SHP77 treated with DMSO at 0.1 percent for 48 hours (cell line): Measurements from ENCODE around the gene FAM83F.
"Not testable (repeated sequence)": the region's sequence is repeated elsewhere in the genome, so short reads cannot be mapped to it uniquely, and the experiment has no call there.

Experiments used
- DNase-seq: peaks from one replicate; lab custom pipeline; 2025; lab: John Stamatoyannopoulos, UW

FAM83F gene

DNA sequence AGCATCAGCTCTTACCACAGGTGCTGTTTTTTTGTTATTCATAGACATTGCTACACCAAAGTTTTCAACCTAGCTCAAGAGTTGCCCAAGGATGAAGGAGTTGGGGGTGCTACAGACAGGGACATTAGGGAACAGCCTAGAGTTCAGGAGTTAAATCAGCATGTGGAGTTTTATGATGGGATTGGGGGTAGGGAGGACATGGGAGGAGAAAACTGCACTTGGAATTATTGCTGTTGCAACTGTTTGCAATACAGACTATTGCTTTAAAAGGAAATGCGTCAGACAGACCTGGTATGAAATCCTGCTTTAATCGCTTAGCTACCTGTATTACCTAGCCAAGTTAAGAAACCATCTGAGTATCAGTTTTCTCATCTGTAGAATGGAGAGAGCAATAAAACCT, 28.3 kb upstream of the FAM83F start:
- DNase-seq = no peak

DNA sequence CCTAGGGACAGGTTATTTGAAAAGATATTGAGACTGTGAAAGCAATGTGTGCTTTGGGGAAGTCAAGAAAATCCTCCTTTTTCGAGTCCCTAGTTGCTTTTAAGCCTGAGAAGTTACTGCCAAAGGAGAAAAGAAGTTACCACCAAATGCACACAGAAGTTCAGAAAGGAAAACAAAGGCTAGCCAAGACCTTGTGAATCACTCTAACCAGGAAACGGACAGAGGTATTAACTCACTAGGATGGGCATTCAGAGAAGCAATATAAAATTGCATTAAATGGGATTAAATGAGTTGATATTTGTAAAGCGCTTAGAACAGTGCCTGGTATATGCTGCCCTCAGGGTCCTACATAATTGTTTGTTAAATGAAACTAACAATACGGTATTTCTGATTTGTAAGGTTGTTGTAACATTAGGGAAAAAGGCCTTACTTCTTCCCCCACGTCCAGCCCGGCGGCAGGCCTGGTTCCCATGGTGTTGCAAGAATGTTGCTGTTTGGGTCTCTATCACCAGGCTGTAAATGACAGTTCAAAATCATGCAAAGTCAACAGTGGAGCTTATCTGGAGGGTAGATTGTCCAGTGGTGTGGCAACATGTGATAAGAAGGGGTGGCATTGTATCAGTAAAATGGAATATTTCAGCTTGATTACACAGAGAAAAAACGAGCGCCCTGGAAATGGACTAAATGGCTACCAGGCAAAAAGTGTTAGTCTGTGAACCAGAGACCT, 27.5 kb upstream of the FAM83F start:
- DNase-seq = no peak

DNA sequence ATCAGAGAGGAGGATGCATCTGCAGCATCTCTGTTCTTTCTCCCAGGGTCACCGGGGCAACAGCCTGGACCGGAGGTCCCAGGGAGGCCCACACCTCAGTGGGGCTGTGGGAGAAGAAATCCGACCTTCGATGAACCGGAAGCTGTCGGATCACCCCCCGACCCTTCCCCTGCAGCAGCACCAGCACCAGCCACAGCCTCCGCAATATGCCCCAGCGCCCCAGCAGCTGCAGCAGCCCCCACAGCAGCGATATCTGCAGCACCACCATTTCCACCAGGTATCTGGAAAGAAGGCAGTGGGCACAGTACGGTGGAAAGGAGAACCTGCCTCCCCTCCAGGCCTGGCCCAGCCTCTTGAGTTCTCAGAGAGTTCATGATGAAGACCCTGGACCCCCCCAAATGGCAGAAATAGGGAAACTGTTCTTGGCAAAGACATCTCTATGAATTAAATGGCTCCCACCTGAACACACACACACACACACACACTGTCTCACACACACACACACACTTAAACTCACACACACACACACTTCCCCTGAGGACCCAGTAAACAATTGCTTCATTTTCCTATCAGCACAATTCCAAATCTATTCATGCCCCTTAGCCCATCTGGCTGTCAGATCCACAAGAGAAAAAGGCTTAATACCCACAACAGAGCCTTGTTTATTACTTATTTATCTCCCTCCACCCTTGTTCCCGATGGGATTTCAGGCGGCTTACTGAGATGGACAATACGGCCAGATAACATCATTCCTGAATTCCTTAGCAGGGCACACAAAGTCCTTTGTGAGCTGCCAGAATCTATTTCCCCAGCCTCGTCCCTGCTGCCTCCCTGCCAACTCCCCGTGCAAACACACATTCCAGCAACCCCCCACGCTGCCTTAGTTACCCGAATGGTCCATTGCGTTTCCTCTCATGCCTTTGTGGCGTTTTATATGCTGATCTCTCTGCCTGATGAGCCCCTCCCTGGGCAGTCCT, 26.5 kb upstream of the FAM83F start:
- no peak for DNase-seq

DNA sequence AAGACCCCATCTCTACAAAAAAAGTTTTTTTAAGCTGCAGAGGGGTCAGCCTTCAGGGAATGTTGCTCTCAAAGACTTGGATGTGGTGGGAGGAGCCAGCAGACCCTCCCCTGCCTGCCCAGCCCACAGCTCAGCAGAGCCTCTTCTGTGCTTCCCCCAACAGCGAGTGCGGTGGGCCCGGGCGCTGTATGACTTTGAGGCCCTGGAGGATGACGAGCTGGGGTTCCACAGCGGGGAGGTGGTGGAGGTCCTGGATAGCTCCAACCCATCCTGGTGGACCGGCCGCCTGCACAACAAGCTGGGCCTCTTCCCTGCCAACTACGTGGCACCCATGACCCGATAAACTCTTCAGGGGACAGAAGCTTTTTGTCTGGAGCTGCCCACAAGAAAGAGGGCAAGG, 24.0 kb upstream of the FAM83F start:
- DNase-seq = no peak

DNA sequence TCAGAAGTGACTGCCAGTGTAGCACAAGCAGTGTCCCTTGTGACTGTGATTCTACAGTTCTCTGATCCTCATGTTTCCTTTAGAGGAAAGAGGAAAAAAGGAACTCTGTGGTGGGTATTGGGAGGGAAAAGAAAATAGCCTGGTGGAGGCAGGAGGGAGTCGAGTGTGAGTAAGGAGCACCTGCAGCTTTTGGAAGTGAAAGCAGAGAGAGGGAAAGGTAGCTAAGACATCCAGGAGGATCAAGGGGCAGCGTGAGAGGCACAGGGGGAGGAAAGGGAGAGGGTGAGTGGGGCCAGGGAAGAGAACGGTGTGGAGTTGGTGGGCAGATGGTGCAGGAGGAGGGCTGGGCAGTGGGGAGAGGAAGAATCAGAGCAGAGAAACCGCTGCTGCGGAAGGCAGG, 22.1 kb upstream of the FAM83F start:
- no peak for DNase-seq

DNA sequence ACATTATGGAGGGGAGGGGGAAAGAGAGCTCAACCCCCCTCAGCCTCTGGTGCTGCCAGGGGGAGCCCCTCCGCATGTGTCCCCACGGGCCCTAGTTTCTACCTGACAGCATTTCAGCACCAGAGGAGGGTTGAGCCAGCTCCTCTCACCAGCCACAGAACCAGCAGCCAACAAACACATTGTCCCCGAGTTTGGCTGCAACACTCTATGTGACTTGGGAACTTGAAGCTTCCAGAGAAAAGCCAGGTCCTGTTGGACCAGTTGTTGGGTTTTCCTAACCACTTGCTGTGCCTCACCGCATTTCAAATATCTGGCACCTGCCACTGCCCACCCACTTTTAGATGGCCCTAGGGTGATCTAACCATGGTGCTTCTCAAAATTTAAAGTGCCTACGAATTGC, 21.1 kb upstream of the FAM83F start:
- DNase-seq = no peak

DNA sequence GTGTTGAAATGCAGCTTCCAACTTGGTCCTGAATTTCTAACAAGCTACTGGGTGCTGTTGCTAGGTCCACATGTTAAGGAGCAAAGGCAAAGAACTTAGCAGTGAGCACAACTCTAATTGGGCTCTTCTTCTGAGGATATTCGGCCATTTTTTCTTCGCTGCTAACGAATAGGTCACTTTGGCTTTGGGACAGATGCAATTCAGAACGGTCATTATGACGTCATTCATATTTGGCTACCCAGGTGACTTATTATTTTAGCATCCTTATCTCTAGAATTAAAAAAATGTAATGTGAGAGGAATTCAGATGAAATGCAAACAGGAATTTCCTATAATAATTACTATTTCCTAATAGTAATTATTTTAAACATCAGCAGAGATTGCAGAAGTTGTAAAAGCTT, 20.7 kb upstream of the FAM83F start:
- no peak for DNase-seq

DNA sequence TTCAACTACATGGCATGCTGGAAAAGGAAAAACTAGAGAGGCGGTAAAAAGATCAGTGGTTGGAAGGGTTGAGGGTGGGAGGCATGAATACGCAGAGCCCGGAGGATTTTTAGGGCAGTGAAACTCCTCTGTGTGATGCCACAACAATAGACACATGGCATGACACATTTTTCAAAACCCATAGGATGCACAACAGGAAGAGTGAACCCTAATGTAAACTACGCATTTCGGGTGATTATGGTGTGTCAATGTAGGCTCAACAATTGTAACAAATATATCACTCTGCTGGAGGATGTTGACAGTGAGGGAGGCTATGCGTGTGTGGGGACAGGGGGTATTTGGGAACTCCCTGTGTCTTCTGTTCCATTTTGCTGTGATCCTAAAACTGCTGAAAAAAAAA, 15.7 kb upstream of the FAM83F start:
- no peak for DNase-seq

DNA sequence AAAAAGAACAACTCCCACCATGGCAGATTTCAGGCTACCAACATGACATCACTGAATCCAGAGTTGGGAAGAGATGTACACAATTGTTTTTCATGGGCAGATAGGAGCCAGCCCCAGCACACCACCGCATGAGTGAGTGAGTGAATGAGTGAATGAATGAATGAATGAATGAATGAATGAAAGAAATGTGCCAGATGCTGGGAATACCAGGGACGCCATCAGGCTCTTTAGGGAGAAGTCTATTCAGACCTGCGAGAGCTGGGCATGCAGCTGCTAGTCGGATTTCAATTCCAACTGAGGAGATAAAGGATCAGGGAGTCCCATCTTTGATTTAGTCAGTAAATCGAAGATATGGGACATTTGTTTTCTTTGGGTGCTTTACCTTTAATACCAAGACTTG, 15.3 kb upstream of the FAM83F start:
- no peak for DNase-seq

DNA sequence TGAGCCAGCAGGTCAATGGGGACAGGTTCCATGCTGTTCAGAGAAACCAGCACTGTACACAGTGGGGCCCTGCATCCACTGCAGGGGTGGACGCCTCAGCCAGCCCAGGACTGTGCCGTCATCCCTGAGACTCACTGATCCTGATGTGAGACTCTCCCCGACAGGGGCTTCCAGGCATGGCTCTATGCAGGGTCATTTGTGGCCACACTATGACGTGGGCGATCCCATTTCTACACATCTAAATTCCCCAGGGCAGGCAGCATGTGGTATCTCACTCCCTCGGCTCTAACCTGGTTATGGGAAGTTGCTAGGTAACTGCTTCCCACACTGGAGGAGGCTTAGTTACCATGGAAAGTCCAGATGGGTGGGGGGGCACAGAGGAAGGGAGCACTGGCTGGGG, 14.2 kb upstream of the FAM83F start:
- no peak for DNase-seq

DNA sequence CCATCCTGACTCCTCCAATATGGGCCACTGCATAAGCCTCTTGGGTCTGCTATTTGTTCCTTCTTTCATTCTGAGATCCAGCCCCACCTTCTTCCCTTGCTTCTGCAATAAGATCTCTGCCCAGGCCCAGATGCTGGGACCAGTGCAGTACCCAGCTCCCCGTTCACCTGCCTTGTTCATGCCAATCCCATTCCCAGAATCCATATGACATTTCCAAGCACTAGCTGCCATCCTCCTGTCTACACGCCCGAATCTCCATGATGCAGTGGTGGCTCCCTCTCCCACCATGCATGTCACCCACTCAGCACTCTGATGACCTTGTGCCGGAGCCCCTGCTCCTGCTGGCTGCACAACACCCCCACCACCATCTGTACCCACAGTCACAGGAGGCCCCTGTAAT, 11.4 kb upstream of the FAM83F start:
- no peak for DNase-seq

DNA sequence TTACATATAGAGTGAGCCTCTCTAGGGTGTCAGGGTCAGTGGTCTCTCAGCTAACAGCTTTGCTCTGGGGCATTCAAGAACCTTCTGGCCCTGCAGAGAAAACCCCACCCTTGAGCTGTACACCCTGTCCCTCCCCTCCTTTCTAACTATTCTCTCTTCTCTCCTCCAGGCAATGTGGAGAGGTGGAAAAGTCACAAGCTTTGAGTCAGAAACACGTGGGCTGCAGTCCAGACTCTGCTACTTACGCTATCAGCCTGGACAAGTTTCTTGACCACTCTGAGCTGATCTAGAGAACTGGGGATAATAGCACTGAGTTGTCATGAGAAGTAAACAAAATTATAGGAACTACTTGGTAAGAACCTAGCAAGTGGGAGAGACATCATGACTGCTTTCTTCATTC, 10.7 kb upstream of the FAM83F start:
- DNase-seq = no peak

DNA sequence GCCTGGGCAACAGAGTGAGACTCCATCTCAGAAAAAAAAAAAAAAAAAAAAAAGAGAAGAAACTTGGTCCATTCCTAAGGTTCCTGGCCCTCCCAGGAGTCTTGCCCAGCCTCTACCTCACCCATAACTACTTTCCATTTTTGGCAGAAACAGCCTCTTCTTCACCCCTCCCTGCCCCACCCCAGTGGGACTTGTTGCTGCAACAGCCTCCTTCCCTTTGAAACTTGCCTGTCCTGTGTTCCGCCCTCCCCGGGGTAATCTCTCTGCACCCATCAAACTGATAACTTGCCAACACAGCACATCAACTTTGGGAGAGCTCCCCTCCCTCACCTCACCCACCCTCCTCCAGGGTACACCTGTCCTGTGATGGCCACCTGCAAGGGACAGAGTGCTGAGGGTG, 10.0 kb upstream of the FAM83F start:
- no peak for DNase-seq

DNA sequence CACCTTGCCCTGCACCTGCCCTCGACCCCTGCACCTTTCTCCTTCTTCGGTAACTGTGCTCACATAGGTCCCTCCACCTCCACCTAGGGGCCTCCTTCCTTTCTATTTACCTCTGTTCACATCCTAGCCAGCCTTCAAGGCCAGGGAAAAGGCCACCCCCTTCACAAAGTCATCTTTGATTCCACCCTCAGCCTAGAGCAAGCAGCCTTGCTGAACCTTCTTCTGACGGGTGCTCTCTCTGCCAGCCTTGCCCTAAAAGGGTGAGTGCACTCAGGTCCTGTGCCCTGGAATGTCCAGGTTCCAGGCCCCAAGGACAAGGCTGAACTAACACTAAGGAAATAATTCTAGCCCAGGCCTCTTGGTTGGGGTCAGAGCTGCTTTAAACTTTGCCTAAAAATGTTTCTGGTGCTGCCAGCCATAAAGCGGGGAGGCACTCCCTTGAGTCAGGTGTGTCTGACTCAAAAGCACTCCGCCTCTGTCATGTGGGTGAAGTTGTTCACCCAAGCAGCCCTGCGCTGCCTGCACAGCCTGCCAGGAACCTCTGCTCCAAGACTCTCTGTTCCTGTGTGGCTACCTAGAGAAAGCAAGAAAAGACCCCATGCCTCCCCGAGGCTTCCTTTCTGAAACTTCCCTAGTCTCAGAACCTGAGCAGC, 9.2 kb upstream of the FAM83F start:
- DNase-seq = no peak

DNA sequence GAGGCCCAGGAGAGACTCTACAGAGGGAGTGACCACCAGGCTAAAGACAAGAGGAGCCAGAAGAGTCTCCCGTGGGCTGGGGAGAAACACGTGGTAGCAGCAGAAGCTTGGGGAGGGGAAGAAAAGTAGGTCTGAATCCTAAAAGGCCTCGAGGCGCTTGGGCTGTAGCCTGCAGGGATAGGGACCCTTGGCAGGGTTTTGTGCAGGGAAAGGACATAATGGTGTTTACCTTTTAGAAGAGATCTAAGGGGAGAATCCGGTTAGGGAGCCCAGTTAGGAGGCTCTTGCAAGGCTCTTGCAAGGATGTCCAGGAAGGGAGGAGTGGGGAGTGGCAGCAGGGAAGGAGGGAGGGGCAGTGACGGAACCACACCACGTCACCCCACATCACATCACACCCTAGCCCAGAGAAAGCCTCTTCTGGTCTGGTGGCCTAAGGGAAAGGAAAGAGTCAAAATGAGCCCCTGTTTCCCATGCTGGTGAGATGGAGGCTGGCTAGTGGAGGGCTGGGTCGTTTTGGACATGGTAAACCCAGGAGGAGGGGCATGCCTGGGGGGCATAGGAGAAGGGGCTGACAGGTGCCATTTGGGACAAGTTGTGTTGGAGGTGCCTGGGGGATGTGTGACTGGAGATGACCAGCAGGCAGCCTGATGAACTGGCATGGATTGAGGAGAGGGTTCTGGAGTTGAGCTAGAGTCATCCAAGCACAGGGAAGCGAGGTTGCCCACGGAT, 6.2 kb upstream of the FAM83F start:
- no peak for DNase-seq

DNA sequence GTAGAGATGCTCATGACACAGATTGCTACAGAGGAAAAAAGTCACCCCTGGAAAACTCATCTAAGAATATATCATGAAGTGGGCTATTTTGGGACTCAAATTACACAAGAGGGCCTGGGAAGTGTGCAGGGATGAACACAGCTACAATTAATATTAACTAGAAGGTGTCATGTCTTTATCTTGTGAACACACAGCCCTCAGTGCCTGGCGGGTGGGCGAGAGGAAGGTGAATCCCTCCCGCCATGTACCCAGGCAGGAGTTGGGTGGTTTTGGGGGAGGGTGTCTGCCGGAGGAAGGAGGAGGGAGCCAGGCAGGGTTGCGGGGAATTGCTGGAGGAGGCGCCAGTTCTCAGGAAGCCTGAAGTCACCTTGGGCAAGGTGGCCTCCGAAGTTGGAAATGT, 5.1 kb upstream of the FAM83F start:
- no peak for DNase-seq

DNA sequence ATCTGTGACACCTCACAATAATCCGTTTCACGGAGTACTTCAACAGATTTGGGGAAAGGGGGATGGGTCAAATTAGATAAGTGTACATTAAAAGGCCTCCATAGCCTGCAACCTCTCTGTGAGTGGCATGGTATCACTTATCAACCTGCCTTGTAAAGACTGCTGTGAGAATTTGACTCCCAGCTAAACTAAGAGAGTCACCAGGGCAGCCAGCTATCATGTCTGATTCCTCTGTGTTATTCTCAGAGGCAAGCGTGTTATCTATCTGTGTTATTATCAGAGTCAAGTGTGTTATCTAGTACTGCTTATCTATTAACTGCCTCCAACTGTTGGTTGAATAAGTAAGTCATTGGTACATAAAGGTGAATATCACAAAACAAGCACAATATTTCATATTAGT, 4.1 kb upstream of the FAM83F start:
- DNase-seq = no peak

DNA sequence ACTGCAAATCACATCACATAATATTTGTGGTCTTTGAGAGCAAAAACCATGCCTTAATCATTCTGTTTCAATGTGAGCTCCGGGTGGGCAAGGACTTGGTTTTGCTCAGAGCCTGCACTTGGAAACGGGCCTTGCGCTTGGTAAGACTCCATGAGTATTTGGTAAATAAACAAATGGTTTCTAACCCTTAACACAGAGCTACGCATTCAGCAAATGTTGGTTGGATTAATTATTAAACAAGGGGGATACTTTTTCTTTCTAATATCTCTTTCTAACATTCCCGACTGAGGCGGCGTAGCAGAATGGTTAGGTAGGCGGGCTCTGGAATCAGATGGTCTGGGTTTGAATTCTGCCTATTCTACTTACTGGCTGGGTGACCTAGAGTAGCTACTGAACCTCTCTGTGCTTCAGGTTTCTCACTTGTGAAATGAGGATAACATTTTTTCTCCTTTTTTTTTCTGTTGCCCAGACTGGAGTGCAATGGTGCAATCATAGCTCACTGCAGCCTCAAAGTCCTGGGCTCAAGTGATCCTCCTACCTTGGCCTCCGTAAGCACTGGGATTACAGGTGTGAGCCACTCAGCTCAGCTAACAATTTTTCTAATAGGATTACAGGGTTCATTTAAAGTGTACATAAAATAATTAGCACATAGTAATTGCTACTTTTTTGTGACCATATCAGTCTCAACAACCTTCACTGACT, 3.4 kb upstream of the FAM83F start:
- DNase-seq = no peak

DNA sequence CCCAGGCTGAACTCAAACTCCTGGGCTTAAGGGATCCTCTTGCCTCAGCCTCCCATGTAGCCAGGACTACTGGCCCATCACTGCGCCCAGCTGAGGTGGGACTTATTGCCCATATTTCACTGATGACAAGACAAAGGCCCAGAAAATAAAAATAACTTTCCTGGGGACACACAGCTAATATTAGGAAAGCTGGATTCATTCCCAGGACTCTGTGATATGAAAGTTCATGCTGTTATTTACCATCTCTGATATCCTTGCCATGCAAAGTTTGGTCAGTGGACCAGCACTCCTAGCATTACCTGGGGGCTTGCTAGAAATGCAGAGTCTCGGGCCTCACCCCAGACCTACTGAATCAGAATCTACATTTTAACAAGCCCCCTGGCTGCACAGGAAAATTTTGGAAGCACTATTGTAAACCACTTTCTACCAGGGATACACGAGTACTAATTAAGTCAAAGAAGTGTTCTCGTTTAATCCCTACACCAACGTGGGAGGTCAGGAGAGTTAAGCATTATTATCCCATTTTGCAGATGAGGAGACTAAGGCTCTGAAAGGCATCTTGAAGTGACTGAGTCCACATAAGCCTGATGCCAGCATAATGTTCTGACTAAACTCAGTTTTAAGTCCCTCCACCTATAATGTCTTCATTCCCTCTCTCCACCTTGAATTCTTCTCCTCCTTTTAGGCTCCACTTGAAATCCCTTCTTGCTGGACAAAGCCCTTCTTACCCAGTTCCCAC, 2.5 kb upstream of the FAM83F start:
- DNase-seq = no peak

DNA sequence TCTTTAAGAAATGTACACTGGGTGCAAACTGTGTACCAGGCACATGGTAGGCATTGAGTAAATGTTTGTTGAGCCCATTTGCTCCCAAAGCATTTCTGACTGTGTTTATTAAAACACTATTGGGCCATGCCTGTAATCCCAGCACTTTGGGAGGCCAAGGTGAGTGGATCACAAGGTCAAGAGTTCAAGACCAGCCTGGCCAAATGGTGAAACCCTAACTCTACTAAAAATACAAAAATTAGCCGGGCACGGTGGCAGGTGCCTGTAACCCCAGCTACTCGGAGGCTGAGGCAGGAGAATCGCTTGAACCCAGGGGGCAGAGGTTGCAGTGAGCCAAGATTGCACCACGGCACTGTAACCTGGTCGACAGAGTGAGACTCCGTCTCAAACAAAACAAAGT, 1.9 kb upstream of the FAM83F start:
- not testable (repeated sequence) for DNase-seq

DNA sequence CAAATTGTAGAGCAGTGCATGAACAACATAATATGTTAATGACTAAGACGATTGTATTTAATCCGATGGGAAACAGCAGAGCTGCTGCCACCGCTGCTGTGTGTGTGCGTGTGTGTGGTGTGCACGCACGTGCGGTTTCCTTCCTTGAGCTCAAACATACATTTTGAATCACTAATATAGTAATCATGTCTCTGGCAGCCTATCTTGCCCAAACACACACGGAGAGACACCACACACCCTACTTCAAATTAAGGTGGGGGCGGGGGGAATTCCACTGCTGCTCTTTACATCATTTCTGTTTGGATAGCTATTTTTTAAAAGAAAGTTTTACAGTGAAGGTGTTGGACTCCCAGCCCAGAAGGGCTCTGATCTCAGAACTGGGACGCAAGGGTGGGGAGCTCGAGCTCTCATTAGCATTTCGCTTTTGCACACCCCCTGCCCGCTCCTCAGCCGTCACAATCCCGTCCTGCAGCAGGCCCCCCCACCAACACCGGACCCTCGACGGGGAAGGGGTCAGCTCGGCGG, 651 bp upstream of the FAM83F start:
- no peak for DNase-seq
